Activated CD4-positive, CD25-positive, alpha-beta regulatory T cell treated with anti-CD3 and anti-CD28 coated beads, Interleukin-2, amount 50 U/mL, for 24 hours (primary cell): ENCODE data around the gene PLCB1.
"Not testable (repeated sequence)": the region's sequence is repeated elsewhere in the genome, so short reads cannot be mapped to it uniquely, and the experiment has no call there.

Source experiments
- ATAC-seq, 2 donors: fragments of 150-1000 bp; cut with Tn5 transposase; one replicate each; pipeline ENCODE4 v1.10.0; 2021; ENCODE audit warnings: mild to moderate bottlenecking in 1 of 2, moderate library complexity in 1 of 2

PLCB1 gene

DNA sequence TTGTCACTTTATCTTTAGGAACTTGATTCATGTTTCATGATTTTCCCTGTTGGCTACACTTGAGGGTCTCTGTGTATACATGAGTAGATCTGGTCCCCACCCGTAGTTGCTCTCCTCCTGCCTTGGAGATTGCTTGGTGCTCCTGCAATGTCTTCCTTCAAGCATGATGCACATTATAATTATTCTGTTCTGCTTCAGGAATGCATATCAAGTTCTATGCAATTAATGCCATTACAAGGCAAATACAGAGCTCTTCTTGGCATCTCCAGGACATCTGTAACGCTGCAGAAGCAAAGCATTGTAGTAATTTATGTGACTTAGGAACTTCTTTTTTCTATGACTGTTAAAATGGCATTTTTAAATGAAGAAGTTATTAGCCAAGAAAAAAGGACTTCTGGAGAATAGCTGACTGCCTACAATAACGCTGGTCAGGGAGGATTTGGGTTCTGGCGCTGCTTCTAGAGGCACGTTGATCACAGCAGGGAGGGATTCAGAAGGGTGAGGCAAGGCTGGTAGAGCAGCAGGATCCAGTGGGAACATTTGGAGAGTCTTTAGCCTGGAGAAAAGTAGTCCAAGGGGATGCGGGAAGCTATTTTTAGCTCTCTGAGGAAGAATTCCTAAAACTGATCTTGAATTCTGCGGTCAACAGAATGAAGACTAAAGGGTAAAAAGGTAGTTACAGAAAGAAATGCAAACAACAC is 203.6 kb downstream of the PLCB1 start:
- no peak for ATAC-seq

DNA sequence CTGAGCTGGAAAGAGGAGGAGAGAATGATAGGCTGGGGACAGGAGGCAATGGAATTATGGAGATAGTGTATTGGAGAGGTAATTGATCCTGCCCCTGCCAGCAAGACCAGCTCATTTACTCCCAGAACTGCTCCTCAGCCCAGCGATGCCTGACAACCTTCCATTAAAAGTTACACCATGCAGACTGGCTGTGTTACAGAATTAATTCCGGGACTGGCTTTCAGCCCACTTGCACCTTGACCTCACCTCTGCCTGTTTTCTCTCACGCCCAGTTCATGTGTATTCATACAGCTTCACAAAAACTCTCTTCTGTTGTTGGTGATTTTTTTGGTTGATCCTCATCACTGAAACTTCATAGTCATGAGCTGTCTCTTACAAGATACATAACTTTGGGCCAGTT is 207.3 kb downstream of the PLCB1 start:
- no peak for ATAC-seq

DNA sequence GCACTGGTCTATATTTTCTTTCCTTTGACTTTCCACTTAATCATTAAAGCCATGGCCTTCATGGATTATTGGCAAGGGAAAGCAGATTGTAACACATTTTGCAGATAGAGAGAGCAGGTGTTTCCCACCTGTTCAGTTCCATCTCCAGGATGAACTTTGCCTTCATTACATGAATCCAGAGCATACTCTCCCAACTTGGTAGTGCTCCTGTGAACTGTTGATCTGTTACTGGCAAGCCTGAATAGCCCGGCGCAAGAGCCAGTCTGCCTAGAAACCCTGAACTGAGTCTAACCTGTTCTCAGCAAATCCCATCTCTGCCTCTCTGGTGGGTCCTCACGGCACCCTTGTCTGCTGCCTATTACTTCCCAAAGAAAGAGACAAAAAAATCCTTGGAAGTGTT is 210.3 kb downstream of the PLCB1 start:
- no peak for ATAC-seq

DNA sequence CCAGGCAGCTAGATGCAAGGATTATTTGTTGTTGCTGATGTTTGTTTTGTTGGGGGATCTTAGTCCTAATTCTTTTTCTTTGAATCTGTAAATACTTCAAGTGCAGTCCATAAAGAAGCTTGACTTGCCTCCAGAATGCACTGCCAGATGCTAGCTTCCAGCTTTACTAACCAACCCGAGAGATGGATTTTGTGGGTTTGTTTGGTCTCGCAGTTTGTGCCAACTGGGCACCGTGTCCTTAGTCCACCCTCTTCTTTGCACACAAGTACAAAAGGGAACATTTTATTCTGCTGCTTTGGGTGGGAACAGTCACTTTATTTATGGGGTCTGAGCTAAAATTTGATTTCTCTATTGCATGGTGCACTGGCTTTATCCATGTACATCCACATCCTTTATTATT is 212.0 kb downstream of the PLCB1 start:
- no peak for ATAC-seq

DNA sequence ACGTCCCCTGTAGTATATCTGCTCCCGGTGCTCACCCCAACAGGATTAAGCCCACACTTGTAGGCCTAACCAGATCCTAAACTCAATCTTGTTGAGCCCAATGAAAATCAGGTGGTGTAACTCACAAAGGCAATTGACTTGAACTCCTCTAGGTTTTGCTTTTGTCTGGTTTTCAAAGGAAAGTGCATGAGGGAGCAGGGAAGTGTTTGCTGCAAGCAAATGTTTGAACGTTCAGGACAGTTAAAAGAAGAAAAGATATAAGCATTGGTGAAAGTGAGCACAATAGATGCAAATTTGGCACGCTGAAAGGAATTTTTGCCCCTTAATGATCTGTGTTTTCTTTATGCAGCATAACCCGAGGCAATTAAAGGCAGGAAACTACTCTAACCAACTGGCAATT is 212.6 kb downstream of the PLCB1 start:
- no peak for ATAC-seq

DNA sequence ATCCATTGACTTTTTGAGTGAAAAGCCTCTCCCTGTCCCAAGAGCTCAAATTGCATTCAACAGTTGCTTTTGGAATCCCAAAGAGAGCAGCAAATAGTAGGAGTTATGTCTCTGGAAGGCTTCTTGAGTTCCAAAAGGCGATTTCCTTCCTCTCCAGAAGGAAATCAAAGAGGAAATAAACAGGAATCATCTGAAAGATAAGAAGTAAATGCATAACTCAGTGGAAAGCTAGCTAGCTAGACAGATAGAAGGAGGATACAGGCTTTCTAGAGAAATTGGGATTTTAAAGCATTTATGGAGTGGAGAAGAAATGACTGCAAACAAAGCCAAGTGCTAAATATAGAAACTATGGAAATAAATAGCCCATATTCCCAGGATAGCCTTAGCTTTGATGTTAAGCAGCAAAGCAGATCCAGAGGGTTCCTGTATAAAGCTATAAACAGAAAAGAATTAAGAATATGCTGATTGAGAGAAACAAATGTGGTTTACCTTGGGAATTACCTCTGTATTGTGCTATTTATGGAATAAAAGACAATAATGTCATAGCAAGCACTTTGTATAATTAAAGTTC is 214.7 kb downstream of the PLCB1 start:
- ATAC-seq = no peak

DNA sequence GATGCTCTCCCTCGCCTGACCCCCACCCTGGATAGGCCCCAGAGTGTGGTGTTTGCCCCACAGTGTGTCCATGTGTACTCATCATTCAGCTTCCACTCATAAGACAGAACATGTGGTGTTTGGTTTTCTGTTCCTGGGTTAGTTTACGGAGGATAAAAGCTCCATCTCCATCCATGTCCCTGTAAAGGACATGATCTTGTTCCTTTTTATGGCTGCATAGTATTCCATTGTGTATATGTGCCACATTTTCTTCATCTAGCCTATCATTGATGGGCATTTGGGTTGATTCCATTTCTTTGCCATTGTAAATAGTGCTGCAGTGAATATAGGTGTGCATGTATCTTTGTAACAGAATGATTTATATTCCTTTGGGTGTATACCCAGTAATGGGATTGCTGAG is 218.2 kb downstream of the PLCB1 start:
- ATAC-seq = not testable (repeated sequence)

DNA sequence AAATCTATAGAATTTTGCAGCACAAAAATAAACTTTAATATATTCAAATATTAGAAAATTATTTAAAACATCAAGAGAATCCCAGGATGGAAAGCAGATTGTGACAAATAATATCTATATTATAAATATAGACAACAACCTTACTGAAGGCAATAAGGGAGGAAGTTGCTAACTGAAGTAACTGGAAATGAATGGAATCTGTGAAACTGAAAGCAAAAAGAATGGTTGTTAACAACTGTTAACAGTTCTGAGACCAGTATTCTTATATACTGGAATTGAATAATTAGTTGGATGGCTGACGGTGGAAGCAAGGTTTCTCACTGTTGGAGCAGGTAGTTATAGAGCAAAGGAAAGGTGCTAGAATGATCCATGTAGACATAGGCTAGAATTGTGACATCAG is 220.4 kb downstream of the PLCB1 start:
- no peak for ATAC-seq

DNA sequence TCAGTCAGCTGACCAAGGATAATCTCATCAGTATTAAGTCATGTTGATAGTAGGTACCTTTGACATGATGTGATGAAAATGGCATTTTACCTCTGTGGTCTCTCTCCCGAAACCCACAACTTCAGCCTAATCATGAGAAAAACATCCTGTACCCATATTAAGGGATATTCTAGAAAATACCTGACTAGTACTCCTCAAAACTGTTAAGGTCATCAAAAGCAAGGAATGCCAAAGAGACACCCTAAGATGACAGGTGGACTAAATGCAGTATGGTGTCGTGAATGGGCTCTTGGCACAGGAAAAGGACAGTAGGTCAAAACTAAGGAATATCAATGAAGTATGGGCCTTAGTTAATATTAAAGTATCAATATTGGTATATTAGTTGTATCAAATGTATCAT is 221.4 kb downstream of the PLCB1 start:
- no peak for ATAC-seq

DNA sequence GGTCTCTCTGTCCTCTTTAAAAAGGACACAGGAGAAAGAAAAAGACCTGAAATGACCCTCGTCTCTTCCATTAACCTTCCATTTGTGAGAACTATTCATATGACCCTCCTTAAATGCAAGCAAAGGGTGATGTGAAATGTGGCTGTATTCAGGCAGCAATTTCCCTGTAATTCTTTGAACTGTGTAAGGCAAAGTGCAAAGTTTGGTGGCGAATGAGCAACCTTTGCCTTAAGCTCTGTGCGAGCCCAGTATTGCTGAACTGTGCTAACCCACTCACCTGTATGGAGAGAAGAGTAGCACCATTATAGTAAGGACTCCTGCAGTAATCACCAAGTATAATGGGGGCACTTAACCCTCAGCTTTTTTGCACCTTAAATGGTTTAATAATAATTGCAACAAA is 223.4 kb downstream of the PLCB1 start:
- ATAC-seq = no peak

DNA sequence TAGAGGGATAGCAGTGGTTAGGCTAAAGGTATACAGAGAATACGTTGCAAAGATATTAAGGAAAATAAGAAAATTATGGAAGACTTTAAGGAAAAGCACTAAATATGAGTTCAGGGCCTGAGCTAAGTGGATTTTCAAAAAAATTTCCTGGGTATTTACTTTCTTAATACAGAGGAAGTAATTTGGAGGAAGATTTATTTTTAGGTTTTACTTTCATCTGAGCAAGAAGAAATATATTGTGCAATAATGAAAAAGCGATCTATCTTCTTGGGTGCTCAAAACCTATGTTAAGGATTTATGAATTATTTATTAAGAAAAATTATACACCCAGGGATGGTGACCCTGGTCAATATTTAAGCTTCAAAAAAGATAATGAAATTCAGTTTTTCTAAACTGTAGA is 224.7 kb downstream of the PLCB1 start:
- ATAC-seq = no peak

DNA sequence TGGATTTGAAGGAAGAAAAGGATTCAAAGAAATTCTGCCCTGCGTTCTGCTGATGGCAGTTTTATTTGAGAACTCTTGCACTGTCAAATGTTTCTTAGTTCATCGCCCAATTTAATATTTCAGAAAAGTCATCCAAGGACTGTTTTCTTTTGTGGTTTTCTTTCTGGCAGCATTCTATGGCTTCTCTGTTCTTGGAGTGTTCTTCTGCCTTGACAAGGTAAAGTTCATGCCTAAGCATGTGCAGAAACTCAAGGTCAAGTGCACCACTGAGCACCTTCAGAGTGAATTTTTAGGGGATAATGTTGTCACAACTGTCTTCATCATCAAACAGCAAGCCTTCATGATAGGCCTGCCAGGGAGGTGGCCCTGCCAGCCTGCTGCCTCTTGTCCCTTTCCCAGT is 225.6 kb downstream of the PLCB1 start:
- ATAC-seq = no peak

DNA sequence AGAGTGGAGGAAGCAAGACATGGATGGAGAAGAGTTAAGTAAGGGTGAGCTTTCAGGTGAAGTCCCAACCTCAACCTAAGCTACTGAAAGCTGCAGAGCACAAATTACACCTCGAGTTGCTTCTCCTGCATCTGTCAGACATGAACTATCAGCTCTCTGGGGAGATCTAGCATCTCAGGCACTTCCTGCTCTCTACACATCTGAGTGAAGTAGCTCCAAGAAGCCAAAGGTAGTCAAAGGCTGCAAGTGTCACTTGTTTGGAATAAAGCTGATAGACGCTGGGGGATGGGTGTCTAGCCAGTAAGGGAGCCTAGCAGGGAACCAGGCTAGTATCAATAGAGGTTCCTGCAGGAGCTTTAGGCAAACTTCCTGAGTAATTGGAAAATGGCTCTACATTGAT is 228.0 kb downstream of the PLCB1 start:
- ATAC-seq = no peak

DNA sequence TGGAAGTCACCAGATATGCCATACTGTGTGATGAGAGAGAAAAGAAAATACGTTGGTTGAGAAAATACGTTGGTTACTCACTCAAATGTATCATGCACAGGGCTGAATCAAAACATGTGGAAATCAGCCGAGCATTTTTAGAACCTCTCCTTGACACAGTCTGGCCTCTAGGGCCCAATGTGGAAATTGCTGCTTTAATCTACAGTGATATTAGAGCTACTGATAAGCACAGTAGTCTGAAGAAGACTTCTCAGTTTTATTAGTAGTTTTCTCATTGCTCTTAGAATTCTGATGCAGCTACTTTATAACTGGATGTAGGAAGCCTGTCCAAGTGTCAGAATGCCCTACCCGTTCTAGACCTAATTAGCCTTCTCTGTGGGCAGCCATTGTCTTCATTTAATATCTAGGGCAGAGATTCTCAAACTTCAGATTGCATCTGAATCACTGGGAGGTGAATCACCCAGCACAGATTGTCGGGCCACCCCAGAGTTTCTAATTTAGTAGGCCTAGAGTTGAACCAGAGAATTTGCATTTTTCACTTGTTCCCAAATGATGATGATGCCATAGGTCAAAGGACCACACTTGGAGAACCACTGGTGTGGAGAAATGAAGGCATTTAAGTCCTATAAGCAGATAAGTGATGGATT is 229.1 kb downstream of the PLCB1 start:
- peak in 1 of 2 donors; percentile 20 for ATAC-seq

DNA sequence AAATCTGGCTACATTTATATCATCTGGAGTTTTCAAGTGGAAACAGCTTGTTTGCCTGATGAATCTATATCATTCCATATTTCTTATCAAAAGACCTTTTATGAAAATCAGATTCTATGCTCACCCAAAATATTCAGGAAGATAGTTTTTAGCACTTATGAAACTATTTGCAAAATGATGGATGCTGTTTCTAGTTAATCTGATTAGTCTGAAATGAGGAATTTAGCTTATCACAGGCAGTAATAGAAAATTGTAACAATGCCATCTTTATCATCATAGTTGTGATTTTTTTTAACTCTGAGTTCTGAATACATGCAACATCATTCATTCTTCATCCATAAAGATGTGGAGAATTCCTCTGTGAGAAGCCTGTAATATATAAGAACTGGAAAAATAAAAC is 229.7 kb downstream of the PLCB1 start:
- ATAC-seq = no peak

DNA sequence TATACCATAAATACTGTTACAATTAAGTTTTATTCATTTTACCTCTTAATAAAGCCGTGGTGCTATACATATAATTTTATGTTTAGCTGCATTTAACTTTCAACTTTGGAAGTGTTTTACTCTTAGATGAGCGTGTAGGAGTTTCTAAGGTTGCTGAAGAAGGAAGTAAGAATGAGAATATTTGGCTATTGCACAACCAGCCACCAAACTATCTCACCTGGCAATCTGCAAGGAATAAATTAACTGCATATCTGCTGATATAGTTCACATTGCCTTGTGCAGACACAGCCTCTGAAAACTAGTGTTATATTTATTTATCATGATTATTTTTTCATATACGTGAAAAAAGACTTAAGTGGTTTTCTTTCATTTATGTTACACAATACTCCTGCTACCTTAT is 230.4 kb downstream of the PLCB1 start:
- no peak for ATAC-seq

DNA sequence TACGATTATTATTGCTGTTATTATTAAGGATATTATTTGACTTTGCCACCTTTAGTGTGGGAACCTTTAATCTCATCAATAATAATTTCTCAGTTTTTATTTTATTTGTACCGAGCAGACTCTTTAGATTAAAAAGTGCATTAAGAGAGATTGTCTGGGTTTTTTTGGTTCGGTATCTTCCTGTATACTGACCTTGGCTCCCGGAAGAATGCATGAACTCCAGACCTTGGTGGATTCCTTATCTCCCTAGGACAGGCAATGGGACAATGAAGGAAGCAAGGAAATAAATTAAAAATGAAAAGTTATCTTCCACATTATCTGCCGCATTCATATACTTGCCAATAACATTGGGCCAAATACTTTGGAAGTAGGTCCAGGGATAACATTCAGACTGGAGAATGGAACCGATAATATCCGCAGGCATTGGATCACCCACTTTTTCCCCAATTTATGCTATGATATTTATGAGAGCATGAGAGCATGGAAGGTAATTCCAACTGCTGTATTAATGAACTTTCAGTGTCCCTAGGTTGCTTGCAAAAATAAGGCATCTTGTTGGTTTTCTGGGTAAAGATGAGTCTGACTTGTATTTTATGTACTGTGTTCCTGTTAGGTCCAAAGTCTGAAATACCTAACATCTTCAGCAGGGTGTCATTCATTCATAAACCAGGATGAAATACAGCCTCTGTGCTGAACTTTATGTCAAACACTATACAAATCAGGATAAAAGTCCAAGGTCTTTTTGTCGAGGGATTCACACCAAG is 232.1 kb downstream of the PLCB1 start:
- no peak for ATAC-seq

DNA sequence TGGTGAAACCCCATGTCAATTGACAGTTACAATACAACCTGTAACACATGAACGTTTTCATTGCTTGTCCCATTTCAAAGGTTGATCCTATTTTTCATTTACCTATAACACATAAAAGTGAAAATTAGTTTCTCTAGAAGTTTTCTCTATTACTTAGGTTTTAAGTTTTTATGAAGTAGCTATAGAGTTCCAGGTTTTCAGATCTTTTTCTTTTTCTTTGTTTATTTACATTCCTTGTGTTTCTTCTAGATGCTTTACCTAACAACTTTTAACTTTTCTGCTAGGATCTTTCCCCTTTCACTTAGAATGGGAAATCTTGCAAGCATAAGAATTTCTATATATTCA is 232.6 kb downstream of the PLCB1 start:
- no peak for ATAC-seq

DNA sequence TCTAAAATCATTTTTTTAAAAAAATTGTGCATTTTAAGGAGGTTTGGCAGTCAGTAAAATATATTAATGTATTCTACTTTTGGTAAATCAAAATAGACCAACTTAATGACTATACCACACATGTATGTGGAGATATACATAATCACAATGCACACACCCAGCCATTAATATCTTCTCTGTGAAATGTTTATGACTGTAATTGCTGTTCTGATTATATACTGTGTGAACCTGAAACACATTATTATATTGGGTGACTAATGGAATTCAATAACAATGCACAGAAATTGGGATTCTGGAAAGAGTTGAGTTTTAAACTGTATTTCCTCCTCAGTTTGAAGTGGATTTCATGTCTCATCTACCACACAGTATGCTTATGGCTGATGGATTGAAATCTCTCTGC is 233.6 kb downstream of the PLCB1 start:
- ATAC-seq = no peak

DNA sequence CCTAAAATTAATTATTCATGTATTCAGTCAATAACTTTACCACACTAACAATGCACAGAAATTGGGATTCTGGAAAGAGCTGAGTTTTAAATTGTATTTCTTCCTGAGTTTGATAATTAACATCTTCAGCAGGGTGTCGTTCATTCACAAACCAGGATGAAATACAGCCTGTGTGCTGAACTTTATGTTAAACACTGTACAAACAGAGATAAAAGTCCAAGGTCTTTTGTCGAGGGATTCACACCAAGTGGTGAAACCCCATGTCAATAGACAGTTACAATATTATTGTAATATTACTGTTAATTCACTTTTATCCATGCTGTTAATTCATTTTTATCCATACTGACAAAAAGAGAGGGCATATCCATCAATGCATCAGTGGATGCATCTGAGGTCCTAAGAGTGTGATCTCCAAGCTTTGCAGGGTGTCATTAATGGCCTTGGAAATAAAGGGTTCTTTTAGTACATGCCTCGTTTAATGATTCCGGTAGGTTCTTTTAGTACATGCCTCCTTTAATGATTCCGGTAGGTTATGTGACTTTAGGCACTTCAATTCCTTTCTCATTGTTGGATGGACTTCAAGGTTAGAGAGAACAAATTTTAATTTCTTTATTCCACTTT is 234.3 kb downstream of the PLCB1 start:
- ATAC-seq = no peak

DNA sequence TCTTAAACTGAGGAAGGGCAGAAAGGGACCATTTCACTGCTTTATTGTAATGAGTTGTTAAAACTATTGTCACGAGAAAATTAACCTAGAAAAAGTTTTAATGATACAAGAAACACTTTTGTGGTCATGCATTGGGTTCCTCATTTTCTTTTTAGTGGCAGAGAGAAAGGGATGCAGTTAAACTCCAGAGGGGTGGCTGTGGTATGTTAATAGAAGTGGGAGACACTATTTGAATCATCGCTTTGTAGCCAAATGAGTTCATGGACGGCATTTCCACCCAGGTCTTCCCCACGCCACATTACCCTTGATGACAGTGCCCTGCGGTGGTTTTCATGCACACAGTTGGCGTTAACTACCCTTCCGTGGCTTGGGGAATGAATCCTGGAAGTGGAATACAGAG is 235.6 kb downstream of the PLCB1 start:
- no peak for ATAC-seq

DNA sequence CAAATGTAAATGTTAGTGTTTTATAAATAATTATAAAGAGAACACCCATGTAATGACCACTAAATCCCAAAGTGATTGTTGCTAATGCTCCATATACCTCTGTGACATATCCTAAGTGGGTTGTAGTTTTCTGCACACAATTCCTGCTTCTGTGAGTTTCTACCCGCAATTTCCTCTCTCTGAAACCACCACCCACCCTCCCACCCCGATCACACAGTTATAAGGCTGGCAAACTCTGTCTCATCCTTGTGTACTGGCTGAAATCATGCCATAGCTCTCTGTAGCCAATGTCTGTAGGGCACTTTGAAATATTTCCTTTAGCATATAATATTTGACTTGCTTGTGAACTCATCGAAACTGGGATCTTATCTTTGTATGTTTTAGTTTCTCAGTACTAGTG is 236.6 kb downstream of the PLCB1 start:
- no peak for ATAC-seq

DNA sequence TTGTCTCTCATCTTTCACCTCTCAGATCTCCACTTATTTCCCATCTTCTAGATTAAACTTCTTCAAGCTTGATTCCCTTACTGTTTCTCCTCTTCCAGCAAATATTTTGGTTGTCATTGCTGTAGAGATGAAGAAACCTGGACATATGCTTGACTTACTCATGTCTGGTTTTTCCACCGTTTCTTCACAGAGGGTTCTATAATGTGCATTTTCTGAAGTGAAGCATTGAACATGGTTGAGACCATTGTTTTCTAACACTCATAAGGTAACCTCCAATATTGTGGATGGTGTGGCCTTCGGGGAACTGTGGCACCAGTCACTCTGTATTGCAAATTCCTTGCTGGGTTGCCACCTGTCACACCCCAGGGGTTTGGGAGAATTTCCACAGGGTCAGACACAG is 237.2 kb downstream of the PLCB1 start:
- no peak for ATAC-seq

DNA sequence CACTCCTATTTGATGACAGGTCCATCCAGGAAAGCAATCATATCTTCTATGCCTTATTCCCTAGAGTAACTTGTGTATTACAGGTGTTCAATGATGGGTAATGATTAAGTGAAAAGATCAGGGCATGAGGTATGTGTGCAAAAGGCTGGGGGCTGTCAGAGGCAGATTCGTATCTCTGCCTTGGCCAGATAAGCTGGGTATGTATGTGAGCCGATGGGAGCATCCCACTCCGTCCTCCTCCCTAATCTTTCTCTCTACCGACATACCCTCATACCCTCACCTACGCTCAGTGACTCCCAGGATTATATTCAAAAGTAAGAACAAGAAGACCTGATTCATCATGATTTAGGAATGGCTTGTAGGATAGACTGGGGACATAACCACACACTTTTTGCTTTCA is 238.7 kb downstream of the PLCB1 start:
- no peak for ATAC-seq
